ENCODE data around the gene SSRP1.
"Not testable (repeated sequence)": the region's sequence is repeated elsewhere in the genome, so short reads cannot be mapped to it uniquely, and the experiment has no call there.

SSRP1 gene

GRCh38 chr11:57364851-57365660 lies 29.4 kb upstream of the SSRP1 start:
- DNase-seq: no peak
- no peaks in the 10 kb centered on the region for H3K79me2 ChIP-seq (ENCODE audit: insufficient read depth, low read length)
- H3K9me3 ChIP-seq (ENCODE audit: insufficient read depth, low read length, severe bottlenecking): no peaks in the 10 kb centered on the region
- TF ChIP-seq CTCF (IDR thresholded peaks at IDR 0.05; ENCODE audit: borderline replicate concordance, extremely low read depth, low read length, poor library complexity, severe bottlenecking) (no peak), EZH2 (IDR thresholded peaks at IDR 0.05; ENCODE audit: borderline replicate concordance, low read depth, low read length, severe bottlenecking) (no peak)
- H3K4me2 ChIP-seq (ENCODE audit: insufficient read depth, low read length): no peak overlapping the region
- H3K27ac ChIP-seq (ENCODE audit: low read length): no peak overlapping the region
- H2AFZ ChIP-seq (ENCODE audit: low read depth, low read length): no peak overlapping the region
- H3K4me1 ChIP-seq (ENCODE audit: insufficient read depth, low read length): no peaks in the 10 kb centered on the region
- H3K9ac ChIP-seq (ENCODE audit: low read depth, low read length): no peak overlapping the region
- no peak for ATAC-seq (ENCODE audit: insufficient read depth, low read depth)
- H3K4me3 ChIP-seq (ENCODE audit: low read depth in 1 of 2, low read length in 2 of 2): no peak overlapping the region
- H4K20me1 ChIP-seq (ENCODE audit: insufficient read depth, low read length): no peaks in the 10 kb centered on the region
- H3K36me3 ChIP-seq (ENCODE audit: insufficient read depth, low read length): no peaks in the 10 kb centered on the region
- no peaks in the 10 kb centered on the region for H3K27me3 ChIP-seq (ENCODE audit: insufficient read depth, low read length, poor library complexity)

GRCh38 chr11:57363131-57364080 lies 27.7 kb upstream of the SSRP1 start:
- Histone ChIP-seq H3K27me3 (ENCODE audit: insufficient read depth, low read length, poor library complexity) (peaks cover 4% of the 10 kb centered on the region), H3K27ac (ENCODE audit: low read length) (no peak overlapping the region), H3K4me2 (ENCODE audit: insufficient read depth, low read length) (no peak overlapping the region), H3K79me2 (ENCODE audit: insufficient read depth, low read length) (no peaks in the 10 kb centered on the region), H3K9me3 (ENCODE audit: insufficient read depth, low read length, severe bottlenecking) (no peaks in the 10 kb centered on the region), H4K20me1 (ENCODE audit: insufficient read depth, low read length) (no peaks in the 10 kb centered on the region), H3K9ac (ENCODE audit: low read depth, low read length) (no peak overlapping the region), H2AFZ (ENCODE audit: low read depth, low read length) (no peak overlapping the region), H3K4me3 (ENCODE audit: low read depth in 1 of 2, low read length in 2 of 2) (no peak overlapping the region), H3K4me1 (ENCODE audit: insufficient read depth, low read length) (no peaks in the 10 kb centered on the region), H3K36me3 (ENCODE audit: insufficient read depth, low read length) (no peaks in the 10 kb centered on the region)
- no peak for ATAC-seq (ENCODE audit: insufficient read depth, low read depth)
- no peak for TF ChIP-seq EZH2 (IDR thresholded peaks at IDR 0.05; ENCODE audit: borderline replicate concordance, low read depth, low read length, severe bottlenecking)
- no peak for TF ChIP-seq CTCF (IDR thresholded peaks at IDR 0.05; ENCODE audit: borderline replicate concordance, extremely low read depth, low read length, poor library complexity, severe bottlenecking)
- DNase-seq: no peak

GRCh38 chr11:57361926-57362325 lies 26.2 kb upstream of the SSRP1 start:
- no peak for DNase-seq
- no peak overlapping the region for H3K9ac ChIP-seq (ENCODE audit: low read depth, low read length)

GRCh38 chr11:57361420-57361819 lies 25.7 kb upstream of the SSRP1 start:
- H3K36me3 ChIP-seq (ENCODE audit: insufficient read depth, low read length); H3K9me3 ChIP-seq (ENCODE audit: insufficient read depth, low read length, severe bottlenecking); DNase-seq; H3K27me3 ChIP-seq (ENCODE audit: insufficient read depth, low read length, poor library complexity); H3K4me3 ChIP-seq (ENCODE audit: low read depth in 1 of 2, low read length in 2 of 2); H2AFZ ChIP-seq (ENCODE audit: low read depth, low read length); ATAC-seq (ENCODE audit: insufficient read depth, low read depth); H3K9ac ChIP-seq (ENCODE audit: low read depth, low read length); H3K4me2 ChIP-seq (ENCODE audit: insufficient read depth, low read length); H3K27ac ChIP-seq (ENCODE audit: low read length); H3K79me2 ChIP-seq (ENCODE audit: insufficient read depth, low read length); H4K20me1 ChIP-seq (ENCODE audit: insufficient read depth, low read length); H3K4me1 ChIP-seq (ENCODE audit: insufficient read depth, low read length): not testable (repeated sequence)

More at GRCh38 chr11:57361926-57362325, 26.2 kb upstream of the SSRP1 start:
- Histone ChIP-seq H3K4me3 (ENCODE audit: low read depth in 1 of 2, low read length in 2 of 2) (no peak overlapping the region), H3K79me2 (ENCODE audit: insufficient read depth, low read length) (no peaks in the 10 kb centered on the region), H3K27ac (ENCODE audit: low read length) (no peak overlapping the region), H3K4me1 (ENCODE audit: insufficient read depth, low read length) (no peaks in the 10 kb centered on the region), H2AFZ (ENCODE audit: low read depth, low read length) (no peak overlapping the region), H3K4me2 (ENCODE audit: insufficient read depth, low read length) (no peak overlapping the region), H3K27me3 (ENCODE audit: insufficient read depth, low read length, poor library complexity) (peaks cover 4% of the 10 kb centered on the region), H3K36me3 (ENCODE audit: insufficient read depth, low read length) (no peaks in the 10 kb centered on the region), H4K20me1 (ENCODE audit: insufficient read depth, low read length) (no peaks in the 10 kb centered on the region), H3K9me3 (ENCODE audit: insufficient read depth, low read length, severe bottlenecking) (no peaks in the 10 kb centered on the region)
- ATAC-seq (ENCODE audit: insufficient read depth, low read depth): no peak
- no peak for TF ChIP-seq CTCF (IDR thresholded peaks at IDR 0.05; ENCODE audit: borderline replicate concordance, extremely low read depth, low read length, poor library complexity, severe bottlenecking)
- TF ChIP-seq EZH2 (IDR thresholded peaks at IDR 0.05; ENCODE audit: borderline replicate concordance, low read depth, low read length, severe bottlenecking): no peak
